RCC 7860 (cell line): ENCODE measurements around the gene ATP9A.
"Not testable (repeated sequence)": the region's sequence is repeated elsewhere in the genome, so short reads cannot be mapped to it uniquely, and the experiment has no call there.

Experiments used
- DNase-seq: peaks from one replicate; pipeline ENCODE4 v3.0.0-alpha.2; 2015; ENCODE audit warnings: low spot score
- FAIRE-seq: peaks from 2 replicates; lab custom pipeline; 2012; peaks lifted over from hg19 to GRCh38; lab: Jason Lieb, UNC

Gene ATP9A

GRCh38 chr20:51584737-51585136 lies 183.5 kb downstream of the ATP9A start:
- DNase-seq = no peak
- FAIRE-seq = no peak

GRCh38 chr20:51584116-51584515 lies 184.1 kb downstream of the ATP9A start:
- DNase-seq (peak; percentile 32), FAIRE-seq (no peak)

- FAIRE-seq = no peak
- no peak for DNase-seq
Observed at GRCh38 chr20:51583499-51583898, 184.7 kb downstream of the ATP9A start.

GRCh38 chr20:51583073-51583472 lies 185.1 kb downstream of the ATP9A start:
- FAIRE-seq (no peak), DNase-seq (no peak)

- FAIRE-seq (no peak), DNase-seq (no peak)
Observed at GRCh38 chr20:51581571-51581970, 186.6 kb downstream of the ATP9A start.

- peak; percentile 70 for DNase-seq
- FAIRE-seq = peak; percentile 84
Observed at GRCh38 chr20:51579137-51579536, 189.1 kb downstream of the ATP9A start.

- FAIRE-seq (no peak), DNase-seq (no peak)
Observed at GRCh38 chr20:51578145-51578459, 190.1 kb downstream of the ATP9A start.

GRCh38 chr20:51577432-51578144 lies 190.6 kb downstream of the ATP9A start:
- no peak for FAIRE-seq

GRCh38 chr20:51575486-51575885 lies 192.7 kb downstream of the ATP9A start:
- DNase-seq (no peak), FAIRE-seq (no peak)

More at GRCh38 chr20:51577432-51578144, 190.6 kb downstream of the ATP9A start:
- DNase-seq = no peak

GRCh38 chr20:51574248-51575033 lies 193.7 kb downstream of the ATP9A start:
- DNase-seq (no peak), FAIRE-seq (no peak)

- DNase-seq = no peak
Observed at GRCh38 chr20:51573576-51574243, 194.5 kb downstream of the ATP9A start.

GRCh38 chr20:51571460-51571794 lies 196.8 kb downstream of the ATP9A start:
- FAIRE-seq (no peak), DNase-seq (no peak)

More at GRCh38 chr20:51573576-51574243, 194.5 kb downstream of the ATP9A start:
- no peak for FAIRE-seq

GRCh38 chr20:51570739-51571459 lies 197.3 kb downstream of the ATP9A start:
- FAIRE-seq = no peak
- DNase-seq = no peak

- no peak for FAIRE-seq
Observed at GRCh38 chr20:51569815-51570738, 198.1 kb downstream of the ATP9A start.

GRCh38 chr20:51568533-51568932 lies 199.7 kb downstream of the ATP9A start:
- DNase-seq, FAIRE-seq: not testable (repeated sequence)

More at GRCh38 chr20:51569815-51570738, 198.1 kb downstream of the ATP9A start:
- DNase-seq = no peak

GRCh38 chr20:51567622-51568021 lies 200.6 kb downstream of the ATP9A start:
- no peak for DNase-seq
- FAIRE-seq = no peak

- FAIRE-seq = no peak
- no peak for DNase-seq
Observed at GRCh38 chr20:51566594-51566993, 201.6 kb downstream of the ATP9A start.

- FAIRE-seq (no peak), DNase-seq (no peak)
Observed at GRCh38 chr20:51565298-51566144, 202.7 kb downstream of the ATP9A start.
